ENCODE measurements around the gene CAGE1. TPM values are rescaled to one million over a fixed set of nuclear protein-coding genes. Genes with fewer than 3 reads are reported as not detected.

Gene CAGE1
- total and polyA plus RNA-seq, 10 of the 15 experiments (the other 5 are each of a cell fraction or from before 2014, with no cell fraction given): 0.03 to 0.42 (median 0.08) TPM; not detected in 3

DNA sequence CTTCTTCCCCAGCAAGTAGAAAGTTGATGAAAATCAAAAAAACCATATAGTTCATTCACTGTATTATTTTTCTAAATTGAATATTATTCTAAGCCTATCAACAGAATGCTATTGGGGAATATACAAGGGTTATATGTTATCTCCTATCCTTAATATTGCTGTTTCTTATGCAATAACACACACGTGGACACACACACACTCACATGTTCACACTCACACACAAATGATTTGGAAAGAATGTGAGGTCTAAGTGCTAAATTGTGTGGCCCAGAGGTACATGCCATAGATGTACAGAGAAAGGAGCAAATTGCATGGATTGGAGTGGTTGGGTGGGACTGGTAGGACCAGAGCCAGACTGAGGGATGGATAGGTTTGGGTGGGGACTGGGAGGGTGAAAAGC, 45.1 kb upstream of the CAGE1 start:
- intact Hi-C loops (cut with micrococcal nuclease; ENCODE audit: unreplicated experiment) (no loop called here), in situ Hi-C loops (cut with MboI) (no loop called here)
- Histone ChIP-seq H3K4me2 (ENCODE audit: control insufficient read depth, insufficient read depth) (no peak overlapping the region), H3K4me1 (ENCODE audit: control insufficient read depth, insufficient read depth, low read length) (no peaks in the 10 kb centered on the region), H3K9ac (ENCODE audit: control insufficient read depth, insufficient read depth, low read length) (no peak overlapping the region), H3K27ac (ENCODE audit: control insufficient read depth, insufficient read depth) (no peak overlapping the region), H4K20me1 (ENCODE audit: control insufficient read depth, insufficient read depth) (no peaks in the 10 kb centered on the region), H3K4me3 (no peak overlapping the region), H3K79me2 (ENCODE audit: control insufficient read depth, insufficient read depth, low read length) (no peaks in the 10 kb centered on the region), H3K9me3 (replicated peaks; ENCODE audit: control insufficient read depth, insufficient read depth, low read length) (no peaks in the 10 kb centered on the region), H3K36me3 (ENCODE audit: control insufficient read depth in 2 of 2, insufficient read depth in 2 of 2, low read length in 1 of 2) (no peaks in the 10 kb centered on the region), H2AFZ (ENCODE audit: control insufficient read depth, low read depth, low read length) (no peak overlapping the region), H3K27me3 (replicated peaks in 1 of 2; ENCODE audit: control insufficient read depth in 2 of 2, insufficient read depth in 2 of 2, low read length in 1 of 2) (no peaks in the 10 kb centered on the region; a peak in 1 of 4 replicates)
- SMC1A ChIA-PET (ENCODE audit: uncharacterized antibody, unreplicated experiment): no interaction called here
- no peak for TF ChIP-seq NFXL1 (IDR thresholded peaks at IDR 0.05; ENCODE audit: borderline replicate concordance)
- TF ChIP-seq NR2F1 (conservative IDR thresholded peaks at IDR 0.05): no peak
- no peak for TF ChIP-seq MYC (IDR thresholded peaks at IDR 0.05; ENCODE audit: insufficient read depth, insufficient read length, insufficient replicate concordance, low read length, severe bottlenecking)
- TF ChIP-seq, protein P1, sequence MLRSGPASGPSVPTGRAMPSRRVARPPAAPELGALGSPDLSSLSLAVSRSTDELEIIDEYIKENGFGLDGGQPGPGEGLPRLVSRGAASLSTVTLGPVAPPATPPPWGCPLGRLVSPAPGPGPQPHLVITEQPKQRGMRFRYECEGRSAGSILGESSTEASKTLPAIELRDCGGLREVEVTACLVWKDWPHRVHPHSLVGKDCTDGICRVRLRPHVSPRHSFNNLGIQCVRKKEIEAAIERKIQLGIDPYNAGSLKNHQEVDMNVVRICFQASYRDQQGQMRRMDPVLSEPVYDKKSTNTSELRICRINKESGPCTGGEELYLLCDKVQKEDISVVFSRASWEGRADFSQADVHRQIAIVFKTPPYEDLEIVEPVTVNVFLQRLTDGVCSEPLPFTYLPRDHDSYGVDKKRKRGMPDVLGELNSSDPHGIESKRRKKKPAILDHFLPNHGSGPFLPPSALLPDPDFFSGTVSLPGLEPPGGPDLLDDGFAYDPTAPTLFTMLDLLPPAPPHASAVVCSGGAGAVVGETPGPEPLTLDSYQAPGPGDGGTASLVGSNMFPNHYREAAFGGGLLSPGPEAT (IDR thresholded peaks at IDR 0.05; ENCODE audit: low read depth): no peak
- TF ChIP-seq, protein P2, sequence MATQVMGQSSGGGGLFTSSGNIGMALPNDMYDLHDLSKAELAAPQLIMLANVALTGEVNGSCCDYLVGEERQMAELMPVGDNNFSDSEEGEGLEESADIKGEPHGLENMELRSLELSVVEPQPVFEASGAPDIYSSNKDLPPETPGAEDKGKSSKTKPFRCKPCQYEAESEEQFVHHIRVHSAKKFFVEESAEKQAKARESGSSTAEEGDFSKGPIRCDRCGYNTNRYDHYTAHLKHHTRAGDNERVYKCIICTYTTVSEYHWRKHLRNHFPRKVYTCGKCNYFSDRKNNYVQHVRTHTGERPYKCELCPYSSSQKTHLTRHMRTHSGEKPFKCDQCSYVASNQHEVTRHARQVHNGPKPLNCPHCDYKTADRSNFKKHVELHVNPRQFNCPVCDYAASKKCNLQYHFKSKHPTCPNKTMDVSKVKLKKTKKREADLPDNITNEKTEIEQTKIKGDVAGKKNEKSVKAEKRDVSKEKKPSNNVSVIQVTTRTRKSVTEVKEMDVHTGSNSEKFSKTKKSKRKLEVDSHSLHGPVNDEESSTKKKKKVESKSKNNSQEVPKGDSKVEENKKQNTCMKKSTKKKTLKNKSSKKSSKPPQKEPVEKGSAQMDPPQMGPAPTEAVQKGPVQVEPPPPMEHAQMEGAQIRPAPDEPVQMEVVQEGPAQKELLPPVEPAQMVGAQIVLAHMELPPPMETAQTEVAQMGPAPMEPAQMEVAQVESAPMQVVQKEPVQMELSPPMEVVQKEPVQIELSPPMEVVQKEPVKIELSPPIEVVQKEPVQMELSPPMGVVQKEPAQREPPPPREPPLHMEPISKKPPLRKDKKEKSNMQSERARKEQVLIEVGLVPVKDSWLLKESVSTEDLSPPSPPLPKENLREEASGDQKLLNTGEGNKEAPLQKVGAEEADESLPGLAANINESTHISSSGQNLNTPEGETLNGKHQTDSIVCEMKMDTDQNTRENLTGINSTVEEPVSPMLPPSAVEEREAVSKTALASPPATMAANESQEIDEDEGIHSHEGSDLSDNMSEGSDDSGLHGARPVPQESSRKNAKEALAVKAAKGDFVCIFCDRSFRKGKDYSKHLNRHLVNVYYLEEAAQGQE (IDR thresholded peaks at IDR 0.05; ENCODE audit: low read depth, low read length): no peak
- TF ChIP-seq ZNF622 (IDR thresholded peaks at IDR 0.05): no peak
- no peak for TF ChIP-seq TCF3 (IDR thresholded peaks at IDR 0.05; ENCODE audit: borderline replicate concordance, insufficient read depth, low read depth, low read length)
- no peak for TF ChIP-seq CHD2 (IDR thresholded peaks at IDR 0.05; ENCODE audit: borderline replicate concordance, low read depth, low read length)
- TF ChIP-seq, protein P3, sequence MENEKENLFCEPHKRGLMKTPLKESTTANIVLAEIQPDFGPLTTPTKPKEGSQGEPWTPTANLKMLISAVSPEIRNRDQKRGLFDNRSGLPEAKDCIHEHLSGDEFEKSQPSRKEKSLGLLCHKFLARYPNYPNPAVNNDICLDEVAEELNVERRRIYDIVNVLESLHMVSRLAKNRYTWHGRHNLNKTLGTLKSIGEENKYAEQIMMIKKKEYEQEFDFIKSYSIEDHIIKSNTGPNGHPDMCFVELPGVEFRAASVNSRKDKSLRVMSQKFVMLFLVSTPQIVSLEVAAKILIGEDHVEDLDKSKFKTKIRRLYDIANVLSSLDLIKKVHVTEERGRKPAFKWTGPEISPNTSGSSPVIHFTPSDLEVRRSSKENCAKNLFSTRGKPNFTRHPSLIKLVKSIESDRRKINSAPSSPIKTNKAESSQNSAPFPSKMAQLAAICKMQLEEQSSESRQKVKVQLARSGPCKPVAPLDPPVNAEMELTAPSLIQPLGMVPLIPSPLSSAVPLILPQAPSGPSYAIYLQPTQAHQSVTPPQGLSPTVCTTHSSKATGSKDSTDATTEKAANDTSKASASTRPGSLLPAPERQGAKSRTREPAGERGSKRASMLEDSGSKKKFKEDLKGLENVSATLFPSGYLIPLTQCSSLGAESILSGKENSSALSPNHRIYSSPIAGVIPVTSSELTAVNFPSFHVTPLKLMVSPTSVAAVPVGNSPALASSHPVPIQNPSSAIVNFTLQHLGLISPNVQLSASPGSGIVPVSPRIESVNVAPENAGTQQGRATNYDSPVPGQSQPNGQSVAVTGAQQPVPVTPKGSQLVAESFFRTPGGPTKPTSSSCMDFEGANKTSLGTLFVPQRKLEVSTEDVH (IDR thresholded peaks at IDR 0.05; ENCODE audit: low read depth, partially characterized antibody): no peak
- no peak for TF ChIP-seq KAT2A (conservative IDR thresholded peaks at IDR 0.05; ENCODE audit: control insufficient read depth, low read depth, low read length)
- TF ChIP-seq ZNF217 (IDR thresholded peaks at IDR 0.05): no peak
- TF ChIP-seq, protein P4, sequence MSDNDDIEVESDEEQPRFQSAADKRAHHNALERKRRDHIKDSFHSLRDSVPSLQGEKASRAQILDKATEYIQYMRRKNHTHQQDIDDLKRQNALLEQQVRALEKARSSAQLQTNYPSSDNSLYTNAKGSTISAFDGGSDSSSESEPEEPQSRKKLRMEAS (IDR thresholded peaks at IDR 0.05; ENCODE audit: low read depth, low read length): no peak
- TF ChIP-seq MTA3 (IDR thresholded peaks at IDR 0.05; ENCODE audit: borderline replicate concordance, low read length): no peak
- WGBS (ENCODE audit: insufficient coverage, insufficient replicate concordance, low lambda C conversion rate, missing lambda C conversion rate): 4% methylated on average over 1 of the region's 1 CpG
- no peak for ATAC-seq
- no peak for FAIRE-seq
- RAD21 ChIA-PET (ENCODE audit: unreplicated experiment): no interaction called here
- POLR2A ChIA-PET: no interaction called here
- CTCF ChIA-PET: interaction anchor here (0.9 kb wide), 1 partner anchor 8 kb away, joined by 3 read pairs; no protein-coding TSS in a partner anchor
- DNase-seq (ENCODE audit: low read depth, low spot score): no peak
- no TSS peak for BruUV-seq (replicated peaks)

Measured in GM12878 (cell line).